HFFc6 (cell line): Measurements from ENCODE around the gene TMIGD3. TPM values are rescaled to one million over a fixed set of nuclear protein-coding genes. Genes with fewer than 3 reads are reported as not detected.

ENCODE experiments used
- DNase-seq: peaks from one replicate; pipeline ENCODE4 v3.0.0-alpha.2; 2018
- H3K27ac Mint-ChIP-seq: 2 replicates; pipeline ENCODE4 v1.8.0; 2020; ENCODE audit warnings: mild to moderate bottlenecking, mixed read lengths
- H3K27me3 Mint-ChIP-seq: 2 replicates; pipeline ENCODE4 v1.8.0; 2021; ENCODE audit warnings: mild to moderate bottlenecking, moderate library complexity, mixed read lengths; ENCODE audit not compliant: insufficient read depth
- H3K36me3 Mint-ChIP-seq: 2 replicates; pipeline ENCODE4 v1.8.0; 2021; ENCODE audit warnings: low read depth, mixed read lengths
- H3K4me1 Mint-ChIP-seq: 2 replicates; pipeline ENCODE4 v1.8.0; 2020; ENCODE audit warnings: low read depth, mixed read lengths
- H3K4me3 Mint-ChIP-seq: 2 replicates; pipeline ENCODE4 v1.8.0; 2020; ENCODE audit warnings: mild to moderate bottlenecking, moderate library complexity, mixed read lengths
- H3K9me3 Mint-ChIP-seq: 2 replicates; pipeline ENCODE4 v1.8.0; 2020; ENCODE audit warnings: mild to moderate bottlenecking, mixed read lengths
- total RNA-seq, 6 experiments: library from RNA; stranded (reverse); fragmentation: NEBNext Ultra II Directional; extraction: Animal tissue kit (Norgen Biotek cat#: 25700); gene quantifications; 2 replicates in 1 of 6; 3 replicates in 5 of 6; pipeline ENCODE4 v1.2.3, GENCODE V29; 2021
- TF ChIP-seq, protein P1 (sequence below): fragments of 200-600 bp; sonication (generic); IDR thresholded peaks from 2 replicates; pipeline ENCODE4 v1.5.0; 2021; ENCODE audit warnings: antibody characterized with exemption, mild to moderate bottlenecking

The TMIGD3 gene
- total RNA-seq, 6 experiments from 2014 or later: not detected

DNA sequence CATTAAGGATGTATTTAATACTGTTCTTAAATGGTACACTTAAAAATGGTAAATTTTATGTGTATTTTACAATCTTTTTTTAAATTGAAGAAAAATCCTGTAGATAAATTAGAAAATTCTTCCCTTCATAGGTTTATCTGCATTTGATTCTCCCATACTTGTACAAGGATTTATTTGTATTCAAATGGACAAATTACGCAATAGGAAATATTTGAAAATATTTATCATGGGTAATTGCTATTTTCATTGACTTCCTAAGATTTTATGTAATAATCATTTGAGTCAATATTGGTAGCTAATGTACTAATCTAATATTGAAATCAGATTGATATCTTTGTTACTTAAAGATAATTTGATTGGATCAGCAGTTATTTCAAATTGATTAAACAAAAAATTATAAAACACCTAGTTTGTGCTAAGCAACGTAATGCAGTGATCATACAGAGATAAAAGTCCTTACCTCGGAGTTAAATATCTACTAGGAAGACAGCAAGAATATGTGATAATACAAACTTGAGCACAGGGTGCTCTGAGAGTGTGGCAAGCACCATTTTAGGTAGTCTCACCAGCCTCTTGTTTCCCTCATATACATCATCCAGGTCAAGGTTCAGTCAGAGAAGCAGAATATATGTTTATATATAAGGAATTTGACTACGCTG is 40.9 kb downstream of the TMIGD3 start:
- TF ChIP-seq, protein P1, sequence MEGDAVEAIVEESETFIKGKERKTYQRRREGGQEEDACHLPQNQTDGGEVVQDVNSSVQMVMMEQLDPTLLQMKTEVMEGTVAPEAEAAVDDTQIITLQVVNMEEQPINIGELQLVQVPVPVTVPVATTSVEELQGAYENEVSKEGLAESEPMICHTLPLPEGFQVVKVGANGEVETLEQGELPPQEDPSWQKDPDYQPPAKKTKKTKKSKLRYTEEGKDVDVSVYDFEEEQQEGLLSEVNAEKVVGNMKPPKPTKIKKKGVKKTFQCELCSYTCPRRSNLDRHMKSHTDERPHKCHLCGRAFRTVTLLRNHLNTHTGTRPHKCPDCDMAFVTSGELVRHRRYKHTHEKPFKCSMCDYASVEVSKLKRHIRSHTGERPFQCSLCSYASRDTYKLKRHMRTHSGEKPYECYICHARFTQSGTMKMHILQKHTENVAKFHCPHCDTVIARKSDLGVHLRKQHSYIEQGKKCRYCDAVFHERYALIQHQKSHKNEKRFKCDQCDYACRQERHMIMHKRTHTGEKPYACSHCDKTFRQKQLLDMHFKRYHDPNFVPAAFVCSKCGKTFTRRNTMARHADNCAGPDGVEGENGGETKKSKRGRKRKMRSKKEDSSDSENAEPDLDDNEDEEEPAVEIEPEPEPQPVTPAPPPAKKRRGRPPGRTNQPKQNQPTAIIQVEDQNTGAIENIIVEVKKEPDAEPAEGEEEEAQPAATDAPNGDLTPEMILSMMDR: no peak
- Mint-ChIP-seq H3K4me3 (no peak overlapping the region), H3K27ac (no peak overlapping the region), H3K36me3 (peaks cover 7% of the 10 kb centered on the region; the same call in 1 of the 2 replicates), H3K27me3 (no peaks in the 10 kb centered on the region), H3K4me1 (peaks cover 11% of the 10 kb centered on the region), H3K9me3 (no peaks in the 10 kb centered on the region)
- no peak for DNase-seq

DNA sequence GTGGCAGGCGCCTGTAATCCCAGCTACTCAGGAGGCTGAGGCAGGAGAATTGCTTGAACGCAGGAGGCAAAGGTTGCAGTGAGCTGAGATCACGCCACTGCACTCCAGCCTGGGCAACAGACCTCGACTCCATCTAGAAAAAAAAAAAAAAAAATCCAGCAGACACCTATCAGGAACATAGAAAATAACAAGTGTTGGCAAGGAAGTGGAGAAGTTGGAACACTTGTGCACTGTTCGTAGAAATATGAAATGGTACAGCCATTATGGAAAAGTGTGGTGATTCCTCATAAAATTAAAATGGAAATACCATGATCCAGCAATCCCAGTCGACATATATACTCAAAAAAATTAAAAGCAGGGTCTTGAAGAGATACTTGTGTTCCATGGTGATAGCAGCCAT is 41.7 kb downstream of the TMIGD3 start:
- Mint-ChIP-seq H3K4me1 (peaks cover 11% of the 10 kb centered on the region), H3K27me3 (no peaks in the 10 kb centered on the region), H3K36me3 (peaks cover 11% of the 10 kb centered on the region), H3K4me3 (no peak overlapping the region), H3K9me3 (no peaks in the 10 kb centered on the region), H3K27ac (no peak overlapping the region)
- TF ChIP-seq, protein P1: no peak
- no peak for DNase-seq

DNA sequence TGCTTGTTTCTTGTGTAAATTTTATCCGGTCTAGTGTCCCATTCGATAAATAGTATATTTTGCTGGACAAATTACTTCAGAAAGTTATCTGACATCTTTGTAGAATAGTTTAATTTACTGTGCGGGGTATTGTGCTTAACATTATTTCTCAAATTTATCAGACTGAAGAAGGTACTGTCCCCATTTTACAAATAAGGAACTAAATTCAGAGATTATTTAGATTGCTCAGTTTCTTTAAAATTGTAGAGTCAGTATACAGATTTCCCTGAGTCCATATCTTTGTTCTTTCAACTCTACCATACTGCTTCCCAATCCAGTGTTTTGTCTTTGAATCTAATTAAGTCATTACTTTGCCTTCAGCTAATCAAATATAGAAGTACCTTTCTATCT is 47.8 kb downstream of the TMIGD3 start:
- Mint-ChIP-seq H3K36me3 (peaks cover 33% of the 10 kb centered on the region), H3K27me3 (no peaks in the 10 kb centered on the region), H3K9me3 (no peaks in the 10 kb centered on the region), H3K27ac (no peak overlapping the region), H3K4me1 (peaks cover 17% of the 10 kb centered on the region), H3K4me3 (no peak overlapping the region)
- DNase-seq: no peak
- TF ChIP-seq, protein P1: no peak

DNA sequence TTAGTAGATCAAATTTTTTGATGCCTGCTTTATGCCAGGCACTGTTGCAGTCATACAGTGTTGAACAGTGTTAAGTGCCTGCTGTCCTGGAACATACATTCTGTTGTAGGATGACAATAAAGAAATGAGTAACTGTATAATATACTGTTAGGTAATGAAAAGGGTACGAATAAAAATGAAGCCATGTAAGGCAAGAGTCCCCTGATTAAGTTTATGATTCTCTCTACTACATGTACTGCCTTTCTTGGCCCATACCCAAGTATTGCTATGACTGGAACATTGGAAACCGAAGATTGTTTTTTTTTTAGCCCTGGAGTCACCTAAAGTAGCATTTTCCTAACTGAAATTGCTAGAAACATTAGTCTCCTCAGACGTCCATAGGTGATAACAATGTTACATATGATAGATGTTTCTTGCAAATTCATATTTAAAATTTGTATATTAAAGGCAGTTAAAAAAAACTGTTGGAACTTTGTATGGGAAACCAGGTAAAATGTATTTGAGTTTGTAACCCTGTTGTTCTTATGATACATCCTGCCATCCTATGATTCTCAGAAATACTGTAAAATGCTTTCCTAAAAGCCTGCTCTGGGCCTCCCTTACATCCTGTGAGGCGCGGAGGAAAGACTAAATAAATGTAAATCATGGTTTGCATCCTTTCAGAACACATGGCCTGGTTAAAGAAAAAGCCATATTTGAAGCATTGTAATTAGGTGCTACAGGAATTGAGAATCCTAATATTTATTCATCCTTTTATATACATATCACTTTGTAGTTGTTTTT is 48.4 kb downstream of the TMIGD3 start:
- TF ChIP-seq, protein P1: no peak
- Mint-ChIP-seq H3K4me1 (peaks cover 18% of the 10 kb centered on the region), H3K36me3 (peaks cover 36% of the 10 kb centered on the region), H3K27me3 (no peaks in the 10 kb centered on the region), H3K27ac (no peak overlapping the region), H3K9me3 (no peaks in the 10 kb centered on the region), H3K4me3 (no peak overlapping the region)
- no peak for DNase-seq

DNA sequence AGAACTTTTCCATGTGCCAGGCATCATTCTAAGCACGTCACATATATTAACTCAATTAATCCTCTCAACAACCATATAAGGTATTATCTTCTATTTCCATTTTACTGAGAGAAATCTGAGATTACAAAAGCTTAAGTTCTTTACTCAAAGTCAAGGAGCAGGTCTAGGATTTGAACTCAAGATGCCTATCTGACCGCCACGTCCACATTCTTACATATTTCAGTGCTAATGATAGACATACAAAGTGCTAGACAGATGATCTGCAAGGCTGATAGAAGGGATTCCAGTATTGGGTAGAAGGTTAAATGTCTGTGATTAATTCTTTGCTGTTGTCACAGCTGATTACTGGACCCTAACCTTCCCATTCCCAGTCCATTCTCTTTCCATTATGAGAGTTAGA is 49.7 kb downstream of the TMIGD3 start:
- H3K9me3 Mint-ChIP-seq: no peaks in the 10 kb centered on the region
- no peak for DNase-seq
- peaks cover 8% of the 10 kb centered on the region for H3K27me3 Mint-ChIP-seq
- TF ChIP-seq, protein P1: no peak
- no peak overlapping the region for H3K4me3 Mint-ChIP-seq
- H3K4me1 Mint-ChIP-seq: peaks cover 18% of the 10 kb centered on the region
- no peak overlapping the region for H3K27ac Mint-ChIP-seq
- peaks cover 45% of the 10 kb centered on the region for H3K36me3 Mint-ChIP-seq
